ENCODE measurements around the gene BPHL.
"Not testable (repeated sequence)": the region's sequence is repeated elsewhere in the genome, so short reads cannot be mapped to it uniquely, and the experiment has no call there.

The BPHL gene

GRCh38 chr6:3175715-3176402 is 57.3 kb downstream of the BPHL start:
- no peak for FAIRE-seq
- no peak for TF ChIP-seq POLR2AphosphoS5 (IDR thresholded peaks at IDR 0.05; ENCODE audit: low read depth, low read length)
- TF ChIP-seq TAF1 (IDR thresholded peaks at IDR 0.05; ENCODE audit: low read depth, low read length), result no peak
- TF ChIP-seq PAX5 (IDR thresholded peaks at IDR 0.05; ENCODE audit: insufficient read depth, low read length, severe bottlenecking), result no peak
- no peak for TF ChIP-seq POU2F2 (IDR thresholded peaks at IDR 0.05; ENCODE audit: low read depth, low read length)
- TF ChIP-seq POLR2A (IDR thresholded peaks at IDR 0.05; ENCODE audit: low read depth, low read length), result no peak
- no peak for TF ChIP-seq SPI1 (IDR thresholded peaks at IDR 0.05; ENCODE audit: low read depth, low read length)

GRCh38 chr6:3176562-3177355 is 58.2 kb downstream of the BPHL start:
- TF ChIP-seq SPI1 (IDR thresholded peaks at IDR 0.05; ENCODE audit: low read depth, low read length) (no peak), PAX5 (IDR thresholded peaks at IDR 0.05; ENCODE audit: insufficient read depth, low read length, severe bottlenecking) (no peak), POU2F2 (IDR thresholded peaks at IDR 0.05; ENCODE audit: low read depth, low read length) (no peak), TAF1 (IDR thresholded peaks at IDR 0.05; ENCODE audit: low read depth, low read length) (no peak), POLR2AphosphoS5 (IDR thresholded peaks at IDR 0.05; ENCODE audit: low read depth, low read length) (no peak), POLR2A (IDR thresholded peaks at IDR 0.05; ENCODE audit: low read depth, low read length) (no peak)
- no peak for FAIRE-seq
- DNase-seq (ENCODE audit: insufficient read length, low spot score), result no peak

More at GRCh38 chr6:3175715-3176402, 57.3 kb downstream of the BPHL start:
- DNase-seq (ENCODE audit: insufficient read length, low spot score), result no peak

- DNase-seq (ENCODE audit: insufficient read length, low spot score); FAIRE-seq: not testable (repeated sequence)
Observed at GRCh38 chr6:3178666-3179065, 60.2 kb downstream of the BPHL start.

- not testable (repeated sequence) for DNase-seq (ENCODE audit: insufficient read length, low spot score); FAIRE-seq
Observed at GRCh38 chr6:3179945-3180344, 61.4 kb downstream of the BPHL start.

- no peak for DNase-seq (ENCODE audit: insufficient read length, low spot score)
- TF ChIP-seq POLR2AphosphoS5 (IDR thresholded peaks at IDR 0.05; ENCODE audit: low read depth, low read length) (no peak), POLR2A (IDR thresholded peaks at IDR 0.05; ENCODE audit: low read depth, low read length) (no peak), TAF1 (IDR thresholded peaks at IDR 0.05; ENCODE audit: low read depth, low read length) (no peak), SPI1 (IDR thresholded peaks at IDR 0.05; ENCODE audit: low read depth, low read length) (no peak), POU2F2 (IDR thresholded peaks at IDR 0.05; ENCODE audit: low read depth, low read length) (no peak), PAX5 (IDR thresholded peaks at IDR 0.05; ENCODE audit: insufficient read depth, low read length, severe bottlenecking) (no peak)
- FAIRE-seq, result no peak
Observed at GRCh38 chr6:3181105-3181504, 62.6 kb downstream of the BPHL start.

- DNase-seq (ENCODE audit: insufficient read length, low spot score) (no peak), FAIRE-seq (no peak)
- TF ChIP-seq POU2F2 (IDR thresholded peaks at IDR 0.05; ENCODE audit: low read depth, low read length) (no peak), TAF1 (IDR thresholded peaks at IDR 0.05; ENCODE audit: low read depth, low read length) (no peak), POLR2A (IDR thresholded peaks at IDR 0.05; ENCODE audit: low read depth, low read length) (no peak), POLR2AphosphoS5 (IDR thresholded peaks at IDR 0.05; ENCODE audit: low read depth, low read length) (no peak), PAX5 (IDR thresholded peaks at IDR 0.05; ENCODE audit: insufficient read depth, low read length, severe bottlenecking) (no peak), SPI1 (IDR thresholded peaks at IDR 0.05; ENCODE audit: low read depth, low read length) (no peak)
Observed at GRCh38 chr6:3183066-3183465, 64.6 kb downstream of the BPHL start.

GRCh38 chr6:3186974-3187382 is 68.5 kb downstream of the BPHL start:
- no peak for TF ChIP-seq SPI1 (IDR thresholded peaks at IDR 0.05; ENCODE audit: low read depth, low read length)
- no peak for TF ChIP-seq PAX5 (IDR thresholded peaks at IDR 0.05; ENCODE audit: insufficient read depth, low read length, severe bottlenecking)
- no peak for TF ChIP-seq POLR2A (IDR thresholded peaks at IDR 0.05; ENCODE audit: low read depth, low read length)
- TF ChIP-seq TAF1 (IDR thresholded peaks at IDR 0.05; ENCODE audit: low read depth, low read length), result no peak
- no peak for TF ChIP-seq POU2F2 (IDR thresholded peaks at IDR 0.05; ENCODE audit: low read depth, low read length)
- TF ChIP-seq POLR2AphosphoS5 (IDR thresholded peaks at IDR 0.05; ENCODE audit: low read depth, low read length), result no peak
- FAIRE-seq, result no peak
- DNase-seq (ENCODE audit: insufficient read length, low spot score), result no peak

- DNase-seq (ENCODE audit: insufficient read length, low spot score), result no peak
- TF ChIP-seq POU2F2 (IDR thresholded peaks at IDR 0.05; ENCODE audit: low read depth, low read length) (no peak), POLR2AphosphoS5 (IDR thresholded peaks at IDR 0.05; ENCODE audit: low read depth, low read length) (no peak), TAF1 (IDR thresholded peaks at IDR 0.05; ENCODE audit: low read depth, low read length) (no peak), SPI1 (IDR thresholded peaks at IDR 0.05; ENCODE audit: low read depth, low read length) (no peak), POLR2A (IDR thresholded peaks at IDR 0.05; ENCODE audit: low read depth, low read length) (no peak), PAX5 (IDR thresholded peaks at IDR 0.05; ENCODE audit: insufficient read depth, low read length, severe bottlenecking) (no peak)
- no peak for FAIRE-seq
Observed at GRCh38 chr6:3188262-3188661, 69.8 kb downstream of the BPHL start.

- not testable (repeated sequence) for FAIRE-seq; DNase-seq (ENCODE audit: insufficient read length, low spot score)
Observed at GRCh38 chr6:3189192-3189591, 70.7 kb downstream of the BPHL start.

GRCh38 chr6:3190056-3190455 is 71.5 kb downstream of the BPHL start:
- FAIRE-seq, result no peak
- no peak for DNase-seq (ENCODE audit: insufficient read length, low spot score)
- TF ChIP-seq POLR2A (IDR thresholded peaks at IDR 0.05; ENCODE audit: low read depth, low read length), result no peak
- TF ChIP-seq TAF1 (IDR thresholded peaks at IDR 0.05; ENCODE audit: low read depth, low read length), result no peak
- TF ChIP-seq PAX5 (IDR thresholded peaks at IDR 0.05; ENCODE audit: insufficient read depth, low read length, severe bottlenecking), result no peak
- no peak for TF ChIP-seq POU2F2 (IDR thresholded peaks at IDR 0.05; ENCODE audit: low read depth, low read length)
- no peak for TF ChIP-seq POLR2AphosphoS5 (IDR thresholded peaks at IDR 0.05; ENCODE audit: low read depth, low read length)
- no peak for TF ChIP-seq SPI1 (IDR thresholded peaks at IDR 0.05; ENCODE audit: low read depth, low read length)
